Activated naive CD8-positive, alpha-beta T cell treated with anti-CD3 and anti-CD28 coated beads, Interleukin-2, amount 50 U/mL, for 24 hours (primary cell): ENCODE results near the gene AOPEP.

Source experiments
- ATAC-seq: fragments of 150-1000 bp; cut with Tn5 transposase; one replicate; pipeline ENCODE4 v1.10.0; 2021
- DNase-seq: peaks from one replicate; pipeline ENCODE4 v3.0.0; 2021
- H3K27ac Mint-ChIP-seq: one replicate; pipeline ENCODE4 v1.8.0; 2021; ENCODE audit warnings: mild to moderate bottlenecking, mixed read lengths
- H3K27me3 Mint-ChIP-seq: one replicate; pipeline ENCODE4 v1.8.0; 2021; ENCODE audit warnings: mixed read lengths
- H3K36me3 Mint-ChIP-seq: one replicate; pipeline ENCODE4 v1.8.0; 2021; ENCODE audit warnings: low read depth, mixed read lengths
- H3K4me1 Mint-ChIP-seq: one replicate; pipeline ENCODE4 v1.8.0; 2021; ENCODE audit warnings: mixed read lengths
- H3K4me3 Mint-ChIP-seq: one replicate; pipeline ENCODE4 v1.8.0; 2021; ENCODE audit warnings: mild to moderate bottlenecking, moderate library complexity, mixed read lengths
- H3K9me3 Mint-ChIP-seq: one replicate; pipeline ENCODE4 v1.8.0; 2021; ENCODE audit warnings: mixed read lengths

AOPEP gene

DNA sequence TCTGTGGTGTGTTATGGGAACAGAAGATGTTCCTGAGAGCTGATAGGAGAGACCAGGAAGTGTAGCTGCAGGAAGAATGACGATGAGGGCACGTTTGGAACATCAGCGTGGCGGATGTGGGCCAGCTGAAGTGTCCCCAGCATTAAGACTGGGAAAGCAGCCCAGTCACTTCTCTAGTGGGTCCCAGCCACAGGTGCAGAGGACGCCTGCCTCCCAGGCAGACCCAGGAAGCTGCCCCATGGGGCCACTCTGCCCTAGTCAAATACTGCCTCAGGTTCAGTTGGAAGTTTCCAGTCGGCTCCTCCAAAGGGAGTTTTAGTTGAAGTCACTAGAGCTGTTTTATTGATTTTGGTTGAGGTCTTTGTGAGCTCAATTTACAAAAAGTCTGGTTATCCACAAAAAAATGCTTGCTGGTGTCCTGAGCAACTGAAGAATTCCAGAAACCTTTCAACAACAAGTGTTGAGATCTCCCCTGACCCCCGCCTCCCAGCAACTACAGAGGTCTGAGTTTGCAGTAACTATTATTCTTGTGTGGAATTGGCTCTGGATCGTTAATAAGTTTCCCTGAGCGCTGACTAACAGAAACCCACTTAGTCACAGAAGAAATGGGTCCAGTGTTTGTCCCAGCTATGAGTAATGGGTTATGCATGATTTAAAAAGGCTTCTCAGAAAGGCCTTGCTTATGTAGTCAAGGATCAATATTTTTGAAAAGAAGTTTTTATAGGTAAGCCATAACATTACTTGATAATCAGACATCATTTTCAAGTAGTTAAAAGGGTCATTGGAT lies 296.9 kb downstream of the AOPEP start:
- ATAC-seq (no peak), DNase-seq (no peak)
- Mint-ChIP-seq H3K27me3 (no peaks in the 10 kb centered on the region), H3K36me3 (peaks cover 9% of the 10 kb centered on the region), H3K4me1 (peaks cover 2% of the 10 kb centered on the region), H3K9me3 (no peaks in the 10 kb centered on the region), H3K27ac (no peak overlapping the region), H3K4me3 (no peak overlapping the region)

DNA sequence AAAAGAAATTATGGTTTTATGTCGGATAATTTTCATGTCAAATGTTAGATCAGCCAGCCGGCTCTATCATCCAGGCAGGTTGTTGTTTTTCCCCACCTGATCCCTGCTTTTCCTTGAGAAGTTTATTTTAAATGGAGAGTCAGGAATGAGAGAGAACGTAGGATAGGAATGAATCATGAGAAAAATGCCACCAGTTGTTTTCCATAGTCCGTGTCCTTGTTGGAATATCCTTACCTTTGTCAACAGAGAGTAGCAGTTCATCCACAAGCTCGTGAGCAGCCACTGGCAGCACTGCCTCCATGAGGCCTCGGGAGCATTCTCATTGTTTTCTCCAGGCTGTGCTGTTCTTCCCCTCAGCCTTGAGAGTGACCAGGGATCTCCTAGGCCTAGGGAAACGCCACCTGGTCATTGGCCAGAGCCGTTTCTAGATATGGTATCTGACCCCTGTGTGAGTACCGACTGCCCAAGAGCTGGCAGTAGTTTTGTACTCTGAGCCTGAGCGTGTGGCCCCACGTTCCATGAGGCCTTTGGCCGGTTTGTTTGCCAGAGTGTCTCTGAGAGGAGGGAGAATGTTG lies 297.7 kb downstream of the AOPEP start:
- Mint-ChIP-seq H3K9me3 (no peaks in the 10 kb centered on the region), H3K36me3 (peaks cover 9% of the 10 kb centered on the region), H3K27ac (no peak overlapping the region), H3K4me3 (no peak overlapping the region), H3K4me1 (no peaks in the 10 kb centered on the region), H3K27me3 (no peaks in the 10 kb centered on the region)
- no peak for ATAC-seq
- no peak for DNase-seq

DNA sequence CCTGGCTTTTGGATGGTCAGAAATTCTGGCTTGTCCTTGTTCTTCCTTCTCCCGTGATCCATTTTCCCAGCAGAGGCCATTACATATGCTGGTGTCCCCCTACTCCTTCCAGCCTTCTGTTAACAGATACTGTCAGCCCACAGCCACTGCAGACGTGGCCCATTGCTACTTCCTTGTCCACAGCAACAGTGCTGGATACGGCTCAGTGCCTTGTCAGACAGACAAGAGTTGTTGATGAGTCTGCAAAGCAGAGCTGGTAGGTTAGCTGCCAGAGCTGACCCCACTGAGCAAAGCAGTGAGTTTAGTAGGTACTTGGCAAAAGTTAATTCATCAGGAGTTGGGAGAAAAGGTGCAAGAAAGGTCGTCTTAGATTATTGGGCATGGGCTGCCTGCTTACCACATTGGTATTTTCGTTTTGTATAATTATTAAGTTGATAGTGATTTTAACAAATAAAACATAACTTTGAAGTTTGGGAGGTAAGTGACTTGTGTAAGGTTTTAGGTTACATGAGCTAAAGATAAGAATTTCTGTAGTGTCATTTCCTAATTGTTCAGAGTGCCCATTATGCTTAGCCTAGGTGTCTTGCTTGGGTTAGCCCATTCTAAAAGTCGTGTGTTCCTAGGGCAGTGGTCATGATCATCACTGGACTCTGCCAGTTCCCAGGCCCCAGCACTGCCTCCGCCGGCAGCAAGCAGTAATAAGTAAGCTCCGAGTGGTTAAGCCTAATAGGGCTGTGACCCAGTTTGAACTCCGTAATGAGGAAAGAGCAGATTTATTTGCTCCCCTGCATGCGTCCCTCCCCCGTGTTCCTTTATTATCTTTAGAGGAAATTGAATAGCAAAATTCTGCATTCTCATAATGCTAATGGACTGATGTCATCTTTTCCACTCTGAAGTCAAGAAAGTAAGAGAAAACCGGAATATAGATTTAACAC lies 299.0 kb downstream of the AOPEP start:
- ATAC-seq, result no peak
- Mint-ChIP-seq H3K4me3 (no peak overlapping the region), H3K4me1 (no peaks in the 10 kb centered on the region), H3K27me3 (no peaks in the 10 kb centered on the region), H3K9me3 (no peaks in the 10 kb centered on the region), H3K27ac (no peak overlapping the region), H3K36me3 (no peaks in the 10 kb centered on the region)
- DNase-seq, result no peak

DNA sequence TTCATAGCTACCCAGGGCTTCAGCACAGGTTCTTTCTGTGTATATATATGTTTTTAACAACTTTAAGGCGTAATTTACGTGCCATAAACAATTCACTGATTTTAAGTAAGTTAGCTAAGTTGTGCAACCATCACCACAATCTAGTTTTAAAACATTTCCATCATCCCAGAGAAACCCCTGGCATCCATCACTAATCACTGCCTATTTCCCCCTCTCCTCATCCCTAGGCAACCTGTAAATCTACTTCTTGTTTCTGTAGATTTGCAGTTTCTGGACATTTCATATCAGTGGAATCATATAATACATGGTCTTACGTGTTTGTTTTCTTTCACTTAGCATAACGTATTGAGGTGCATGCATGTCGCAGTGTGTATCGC lies 299.6 kb downstream of the AOPEP start:
- Mint-ChIP-seq H3K4me3 (no peak overlapping the region), H3K27me3 (no peaks in the 10 kb centered on the region), H3K27ac (no peak overlapping the region), H3K36me3 (no peaks in the 10 kb centered on the region), H3K9me3 (no peaks in the 10 kb centered on the region), H3K4me1 (no peaks in the 10 kb centered on the region)
- no peak for DNase-seq
- ATAC-seq, result no peak

DNA sequence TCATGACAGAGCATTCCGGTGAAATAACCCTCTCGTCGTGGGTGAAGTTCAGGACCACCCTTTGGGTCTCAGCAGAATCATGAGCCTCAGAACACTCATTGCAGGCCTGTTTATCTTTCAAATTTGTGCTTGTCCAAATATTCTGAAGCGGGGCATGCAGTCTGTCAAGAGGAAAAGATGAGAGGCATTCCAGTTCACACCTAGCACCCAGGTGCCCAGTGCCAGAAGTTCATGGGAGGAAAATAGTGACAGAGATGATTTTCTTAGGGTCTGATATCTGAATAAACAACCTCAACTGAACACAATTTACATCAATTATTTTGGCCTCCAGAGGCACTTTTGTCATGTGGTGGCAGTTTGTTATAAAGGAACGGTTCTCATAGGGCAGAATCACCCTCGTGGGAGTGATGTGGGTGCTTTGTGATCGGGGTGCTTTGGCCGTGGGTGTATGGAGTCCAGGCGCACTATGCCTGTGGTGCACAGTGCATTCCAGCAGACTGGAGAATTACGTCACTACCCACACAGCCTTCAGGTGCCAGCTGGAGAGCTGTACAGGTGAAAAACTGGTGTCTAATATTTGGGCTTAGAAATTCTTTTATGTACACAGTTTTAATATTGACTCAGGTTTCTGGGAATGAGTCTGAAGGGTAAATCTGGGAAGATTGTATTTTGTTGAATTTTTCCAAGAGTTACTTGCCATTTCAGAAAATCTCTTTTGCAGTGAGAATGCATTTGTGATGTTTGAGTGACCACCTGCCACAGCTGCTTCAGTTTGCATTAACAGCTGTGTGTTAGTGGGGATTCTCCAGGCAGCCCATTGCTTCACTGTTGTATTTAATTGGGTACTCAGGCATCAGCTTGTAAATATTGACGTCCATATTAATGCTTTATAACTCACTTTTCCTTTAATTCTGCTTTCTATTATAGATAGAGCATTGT lies 301.7 kb downstream of the AOPEP start:
- ATAC-seq, result no peak
- H3K36me3 Mint-ChIP-seq, result no peaks in the 10 kb centered on the region
- H3K27ac Mint-ChIP-seq, result no peak overlapping the region
- H3K9me3 Mint-ChIP-seq, result no peaks in the 10 kb centered on the region
- H3K27me3 Mint-ChIP-seq, result no peaks in the 10 kb centered on the region
- no peak overlapping the region for H3K4me3 Mint-ChIP-seq
- no peak for DNase-seq
- H3K4me1 Mint-ChIP-seq, result no peaks in the 10 kb centered on the region

DNA sequence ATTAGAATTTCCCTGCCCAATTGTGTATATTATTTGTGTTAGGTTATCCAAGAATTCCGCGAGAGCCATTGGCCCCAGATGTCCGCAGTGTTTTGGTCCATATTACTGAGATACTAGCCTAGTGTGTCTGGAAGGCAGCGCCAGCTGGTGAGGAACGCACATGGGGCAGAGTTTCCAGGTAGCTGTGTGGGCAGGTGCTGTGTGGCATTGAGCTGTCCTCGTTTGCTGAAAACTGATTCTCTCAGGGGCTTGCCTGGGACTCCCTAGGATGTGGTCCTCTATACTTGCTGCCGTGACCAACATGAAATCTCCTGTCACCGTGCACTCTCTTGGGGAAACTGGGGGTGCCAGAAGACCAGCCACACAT lies 302.3 kb downstream of the AOPEP start:
- no peaks in the 10 kb centered on the region for H3K9me3 Mint-ChIP-seq
- no peak overlapping the region for H3K27ac Mint-ChIP-seq
- H3K4me3 Mint-ChIP-seq, result no peak overlapping the region
- DNase-seq, result no peak
- no peaks in the 10 kb centered on the region for H3K4me1 Mint-ChIP-seq
- no peaks in the 10 kb centered on the region for H3K27me3 Mint-ChIP-seq
- no peaks in the 10 kb centered on the region for H3K36me3 Mint-ChIP-seq
- ATAC-seq, result no peak

DNA sequence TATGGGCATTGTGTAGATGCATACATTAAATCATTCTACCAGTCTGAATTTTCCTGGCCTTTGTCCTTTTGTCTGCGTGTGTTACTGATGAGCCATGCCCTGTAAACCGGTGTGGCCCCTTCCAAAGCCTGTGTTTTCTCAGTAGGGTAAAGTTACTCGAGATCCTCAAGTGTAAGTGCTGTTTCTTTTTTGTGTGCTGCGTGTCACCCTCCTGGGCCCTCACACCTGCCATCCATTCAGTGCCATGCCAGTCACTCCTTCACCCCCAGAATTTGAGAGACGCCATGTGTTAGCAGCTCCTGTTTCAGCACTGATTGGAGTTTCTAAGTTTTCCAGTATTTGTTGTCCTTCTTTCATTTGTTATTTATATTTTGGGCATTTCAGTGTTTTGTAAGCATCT lies 302.8 kb downstream of the AOPEP start:
- Mint-ChIP-seq H3K27me3 (no peaks in the 10 kb centered on the region), H3K36me3 (no peaks in the 10 kb centered on the region), H3K4me3 (no peak overlapping the region), H3K9me3 (no peaks in the 10 kb centered on the region), H3K27ac (no peak overlapping the region), H3K4me1 (no peaks in the 10 kb centered on the region)
- ATAC-seq, result no peak
- no peak for DNase-seq

DNA sequence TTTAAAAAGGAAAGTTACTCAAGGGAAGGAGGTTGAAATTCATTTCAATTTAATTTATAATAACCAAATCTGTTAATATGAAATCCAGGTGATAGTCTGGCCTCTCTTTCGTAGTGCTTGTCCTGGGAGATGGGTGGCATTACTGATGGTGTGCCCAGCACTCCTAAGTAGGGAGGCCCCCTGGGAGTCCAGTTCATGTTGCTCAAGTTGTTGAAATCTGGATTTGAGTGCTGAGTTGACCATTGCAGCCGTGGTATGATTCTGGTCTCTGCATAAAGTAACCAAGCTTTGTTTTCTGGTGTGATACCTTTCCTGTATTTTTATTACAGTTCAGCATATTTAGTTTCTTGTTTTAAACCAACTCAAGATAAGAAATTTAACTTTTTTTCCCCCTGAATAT lies 303.2 kb downstream of the AOPEP start:
- no peak overlapping the region for H3K4me3 Mint-ChIP-seq
- no peak overlapping the region for H3K27ac Mint-ChIP-seq
- no peaks in the 10 kb centered on the region for H3K36me3 Mint-ChIP-seq
- DNase-seq (no peak), ATAC-seq (no peak)
- no peaks in the 10 kb centered on the region for H3K27me3 Mint-ChIP-seq
- H3K4me1 Mint-ChIP-seq, result no peaks in the 10 kb centered on the region
- no peaks in the 10 kb centered on the region for H3K9me3 Mint-ChIP-seq

DNA sequence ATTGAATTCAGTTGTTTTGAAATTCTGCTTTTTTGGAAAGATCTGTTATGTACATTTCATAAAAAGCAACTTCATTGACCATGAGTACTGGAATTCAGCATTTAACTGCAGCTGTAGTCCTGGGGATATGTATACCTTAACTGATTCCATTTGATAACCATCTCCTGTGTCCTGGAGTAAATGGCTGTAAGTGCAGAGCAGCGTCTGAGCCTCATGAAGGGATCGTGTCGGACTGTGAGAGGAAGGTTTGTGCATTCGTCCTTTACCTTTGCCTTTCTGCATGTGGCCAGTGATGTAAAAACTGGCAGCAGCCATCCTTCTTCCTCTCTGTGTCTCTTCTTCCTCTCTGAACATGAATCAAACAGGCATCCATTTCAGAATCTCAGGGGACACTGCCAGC lies 303.8 kb downstream of the AOPEP start:
- Mint-ChIP-seq H3K4me3 (no peak overlapping the region), H3K4me1 (no peaks in the 10 kb centered on the region), H3K27ac (no peak overlapping the region), H3K9me3 (no peaks in the 10 kb centered on the region), H3K36me3 (no peaks in the 10 kb centered on the region), H3K27me3 (no peaks in the 10 kb centered on the region)
- no peak for ATAC-seq
- no peak for DNase-seq

DNA sequence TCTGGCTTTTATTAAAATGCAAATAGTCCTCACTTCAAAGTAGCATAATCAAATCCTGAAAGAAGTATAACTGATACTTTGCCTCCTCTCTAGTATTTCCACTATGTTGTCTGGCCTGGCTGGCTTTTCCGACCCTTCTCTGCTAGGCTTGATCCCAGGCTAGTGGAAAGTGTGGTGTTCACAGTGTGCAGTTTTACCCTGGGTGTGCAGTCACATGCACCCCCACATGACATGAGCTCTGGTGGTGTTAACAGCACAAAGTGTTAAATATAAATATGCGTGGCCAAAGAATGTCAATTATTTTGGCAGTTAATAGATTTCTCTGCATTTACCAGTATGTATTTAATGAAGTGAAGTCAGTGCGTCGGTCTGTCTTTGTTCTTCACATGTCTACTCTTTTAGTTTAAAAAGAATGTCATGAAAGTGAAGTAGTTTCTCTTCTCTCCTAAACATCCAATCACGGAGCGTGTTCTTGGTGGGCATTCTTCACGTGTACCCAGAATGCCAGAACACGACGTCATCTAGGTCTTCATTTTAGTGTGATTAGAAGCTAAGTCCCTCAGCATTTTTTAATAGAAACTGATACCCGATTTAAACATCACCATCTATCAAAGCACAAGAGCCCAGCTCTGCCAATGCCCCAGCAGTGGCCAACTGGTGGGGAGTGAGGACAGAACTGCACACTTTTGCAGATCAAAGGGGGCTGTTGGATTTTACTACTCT lies 304.6 kb downstream of the AOPEP start:
- Mint-ChIP-seq H3K27ac (no peak overlapping the region), H3K9me3 (no peaks in the 10 kb centered on the region), H3K27me3 (no peaks in the 10 kb centered on the region), H3K4me1 (no peaks in the 10 kb centered on the region), H3K4me3 (no peak overlapping the region), H3K36me3 (no peaks in the 10 kb centered on the region)
- no peak for DNase-seq
- no peak for ATAC-seq

DNA sequence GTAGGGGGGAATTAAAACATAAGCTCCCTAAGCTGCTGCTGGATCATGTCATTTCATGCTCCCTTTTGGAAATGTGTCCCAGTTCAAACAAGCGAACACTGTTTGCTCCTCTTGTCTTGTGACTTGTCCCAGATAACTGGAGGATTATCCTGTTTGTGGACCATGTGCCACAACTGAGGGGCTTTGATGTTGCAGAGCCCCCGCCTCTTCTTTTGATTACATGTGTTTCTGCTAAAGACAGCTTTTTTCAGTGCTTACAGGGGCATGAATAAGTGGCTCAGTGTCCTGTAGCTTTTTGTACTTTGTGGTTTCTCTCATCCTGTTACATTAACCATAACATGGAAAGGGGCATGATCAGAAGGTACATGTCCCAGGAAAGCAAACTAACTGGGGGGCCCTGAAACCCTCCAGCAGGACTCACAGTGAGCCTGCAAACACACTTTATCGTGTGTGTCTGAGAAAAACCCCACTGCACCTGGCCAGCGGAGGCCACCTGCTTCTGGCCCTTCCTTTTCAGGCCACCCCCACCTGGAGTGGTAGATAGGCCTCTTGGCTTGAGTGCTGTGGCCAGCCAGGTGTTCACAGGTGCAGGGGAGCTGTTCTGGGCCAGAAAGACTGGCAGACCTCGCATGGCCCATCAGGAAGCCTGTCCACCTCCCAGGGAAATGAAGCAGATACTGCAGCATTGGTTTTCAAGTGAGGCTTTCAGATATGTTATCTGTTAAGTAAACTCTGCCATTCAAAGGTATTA lies 305.4 kb downstream of the AOPEP start:
- DNase-seq (no peak), ATAC-seq (no peak)
- no peak overlapping the region for H3K27ac Mint-ChIP-seq
- no peak overlapping the region for H3K4me3 Mint-ChIP-seq
- no peaks in the 10 kb centered on the region for H3K27me3 Mint-ChIP-seq
- no peaks in the 10 kb centered on the region for H3K36me3 Mint-ChIP-seq
- no peaks in the 10 kb centered on the region for H3K9me3 Mint-ChIP-seq
- H3K4me1 Mint-ChIP-seq, result no peaks in the 10 kb centered on the region

DNA sequence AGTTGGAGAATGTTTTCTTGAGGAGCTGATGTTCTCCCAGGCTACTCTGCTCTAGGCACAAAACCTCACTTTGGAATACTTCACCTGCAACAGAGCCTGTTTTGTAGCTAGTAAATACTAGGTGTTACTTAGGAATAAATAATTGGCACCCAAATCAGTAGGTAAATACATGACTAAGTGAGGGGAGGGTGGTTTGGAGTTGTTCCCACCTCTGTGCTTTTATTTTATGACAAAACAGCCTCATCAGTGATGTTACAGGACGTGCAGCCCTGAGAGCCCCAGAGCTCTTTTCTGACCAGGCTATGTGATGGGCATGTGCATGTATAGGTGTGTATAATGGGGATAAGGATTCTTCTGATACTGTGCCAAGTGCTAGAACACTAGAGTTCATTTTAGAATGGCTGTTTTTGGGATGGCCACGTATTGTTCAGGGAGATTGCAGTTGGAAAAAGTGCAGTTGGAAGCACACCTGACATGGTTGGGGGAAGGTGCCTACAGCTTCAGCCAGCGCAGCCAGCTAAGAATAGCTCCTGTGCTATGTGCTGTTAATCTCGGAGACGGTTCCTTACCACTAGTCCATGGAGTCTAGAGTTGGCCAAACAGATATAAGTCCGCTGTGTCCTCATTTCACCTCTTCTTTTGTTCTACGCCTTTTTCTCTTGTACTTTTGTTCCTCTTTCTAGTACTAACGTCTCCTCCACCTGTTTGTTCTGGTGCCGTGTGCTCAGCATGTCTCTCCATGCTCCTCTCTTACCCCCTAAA lies 306.3 kb downstream of the AOPEP start:
- no peaks in the 10 kb centered on the region for H3K4me1 Mint-ChIP-seq
- no peaks in the 10 kb centered on the region for H3K27me3 Mint-ChIP-seq
- ATAC-seq, result no peak
- H3K4me3 Mint-ChIP-seq, result no peak overlapping the region
- no peak overlapping the region for H3K27ac Mint-ChIP-seq
- DNase-seq, result no peak
- no peaks in the 10 kb centered on the region for H3K9me3 Mint-ChIP-seq
- no peaks in the 10 kb centered on the region for H3K36me3 Mint-ChIP-seq

DNA sequence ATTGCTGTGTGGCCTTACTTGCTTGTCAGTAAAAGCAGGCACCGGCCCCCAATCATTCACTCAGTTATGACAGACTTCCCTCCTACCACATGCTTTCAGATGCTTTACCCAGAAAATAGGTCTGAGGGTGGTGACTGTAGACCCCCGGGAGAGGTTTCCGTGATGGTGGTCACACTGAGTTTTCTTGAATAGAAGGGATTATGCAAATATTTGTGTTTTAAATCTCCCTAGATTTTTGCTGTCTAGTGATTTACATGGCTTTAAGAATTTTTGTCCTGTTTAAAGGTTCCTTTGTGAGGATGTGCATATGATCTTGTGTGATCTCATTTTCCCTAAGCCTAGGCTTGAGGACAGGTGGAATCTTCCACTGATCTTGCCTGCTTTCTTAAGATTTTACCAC lies 309.3 kb downstream of the AOPEP start:
- no peaks in the 10 kb centered on the region for H3K36me3 Mint-ChIP-seq
- no peaks in the 10 kb centered on the region for H3K27me3 Mint-ChIP-seq
- DNase-seq, result no peak
- no peak overlapping the region for H3K27ac Mint-ChIP-seq
- ATAC-seq, result no peak
- no peak overlapping the region for H3K4me3 Mint-ChIP-seq
- H3K4me1 Mint-ChIP-seq, result no peaks in the 10 kb centered on the region
- H3K9me3 Mint-ChIP-seq, result no peaks in the 10 kb centered on the region
